Measurements from ENCODE around the gene VAV1.

DNA sequence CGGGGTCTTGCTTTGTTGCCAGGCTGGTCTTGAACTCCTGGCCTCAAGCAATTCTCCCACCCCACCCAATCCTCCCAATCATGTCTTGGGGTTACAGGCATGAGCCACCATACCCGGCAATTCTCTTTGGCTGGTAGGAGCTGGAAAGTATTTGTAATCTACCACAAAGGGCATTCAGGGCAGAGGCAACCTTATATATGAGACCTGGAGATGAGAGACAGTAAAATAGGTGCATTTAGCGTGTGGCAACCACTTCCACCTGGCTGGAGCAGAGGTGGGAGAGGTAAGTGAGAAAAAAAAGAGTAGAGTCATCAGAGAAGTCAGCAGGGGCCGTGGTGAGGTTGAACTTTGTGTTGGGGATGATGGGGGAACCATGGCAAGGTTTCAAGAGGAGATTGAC is 36.8 kb downstream of the VAV1 start:
- TF ChIP-seq, protein P1, sequence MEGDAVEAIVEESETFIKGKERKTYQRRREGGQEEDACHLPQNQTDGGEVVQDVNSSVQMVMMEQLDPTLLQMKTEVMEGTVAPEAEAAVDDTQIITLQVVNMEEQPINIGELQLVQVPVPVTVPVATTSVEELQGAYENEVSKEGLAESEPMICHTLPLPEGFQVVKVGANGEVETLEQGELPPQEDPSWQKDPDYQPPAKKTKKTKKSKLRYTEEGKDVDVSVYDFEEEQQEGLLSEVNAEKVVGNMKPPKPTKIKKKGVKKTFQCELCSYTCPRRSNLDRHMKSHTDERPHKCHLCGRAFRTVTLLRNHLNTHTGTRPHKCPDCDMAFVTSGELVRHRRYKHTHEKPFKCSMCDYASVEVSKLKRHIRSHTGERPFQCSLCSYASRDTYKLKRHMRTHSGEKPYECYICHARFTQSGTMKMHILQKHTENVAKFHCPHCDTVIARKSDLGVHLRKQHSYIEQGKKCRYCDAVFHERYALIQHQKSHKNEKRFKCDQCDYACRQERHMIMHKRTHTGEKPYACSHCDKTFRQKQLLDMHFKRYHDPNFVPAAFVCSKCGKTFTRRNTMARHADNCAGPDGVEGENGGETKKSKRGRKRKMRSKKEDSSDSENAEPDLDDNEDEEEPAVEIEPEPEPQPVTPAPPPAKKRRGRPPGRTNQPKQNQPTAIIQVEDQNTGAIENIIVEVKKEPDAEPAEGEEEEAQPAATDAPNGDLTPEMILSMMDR (IDR thresholded peaks at IDR 0.05; ENCODE audit: low read length): no peak
- no peak for TF ChIP-seq EZH2 (IDR thresholded peaks at IDR 0.05; ENCODE audit: borderline replicate concordance, low read length)
